Mesendoderm (in vitro differentiated cells): Measurements from ENCODE around the gene HK2.
A peak's percentile ranks its signal among the peaks of the same experiment; 100 is the strongest.

Experiments
- DNase-seq: peaks from one replicate; pipeline ENCODE4 v3.0.0; 2013
- H2AK5ac ChIP-seq: 2 replicates; pipeline ENCODE4 v1.6.1; 2013; ENCODE audit warnings: low read length, inconsistent platforms
- H2BK120ac ChIP-seq: 2 replicates; pipeline ENCODE4 v1.6.1; 2013; ENCODE audit warnings: low read depth, mild to moderate bottlenecking, low read length, moderate library complexity, mixed read lengths
- H2BK15ac ChIP-seq: replicated peaks from 2 replicates; pipeline ENCODE4 v1.6.1; 2013; ENCODE audit warnings: low read depth, mild to moderate bottlenecking, moderate library complexity
- H2BK5ac ChIP-seq: 2 replicates; pipeline ENCODE4 v1.6.1; 2013; ENCODE audit warnings: low read length, inconsistent platforms
- H3K18ac ChIP-seq: 2 replicates; pipeline ENCODE4 v1.6.1; 2013; ENCODE audit warnings: mild to moderate bottlenecking, low read length, mixed read lengths
- H3K23ac ChIP-seq: one replicate; pipeline ENCODE4 v1.6.1; 2013; ENCODE audit warnings: low read length
- H3K27ac ChIP-seq: 2 replicates; pipeline ENCODE4 v1.5.1; 2013; ENCODE audit warnings: low read depth, mild to moderate bottlenecking, inconsistent platforms, low read length, moderate library complexity
- H3K27me3 ChIP-seq: 2 replicates; pipeline ENCODE4 v1.6.1; 2013; ENCODE audit warnings: low read length, control low read depth, mild to moderate bottlenecking, inconsistent platforms; ENCODE audit not compliant: insufficient read depth, poor library complexity
- H3K36me3 ChIP-seq: 2 replicates; pipeline ENCODE4 v1.6.1; 2013; ENCODE audit warnings: low read length, inconsistent platforms; ENCODE audit not compliant: control insufficient read depth, insufficient read depth
- H3K4ac ChIP-seq: one replicate; pipeline ENCODE4 v1.6.1; 2013; ENCODE audit warnings: low read depth, mild to moderate bottlenecking, low read length, moderate library complexity
- H3K4me1 ChIP-seq: 2 replicates; pipeline ENCODE4 v1.6.1; 2013; ENCODE audit warnings: low read depth, low read length, inconsistent platforms; ENCODE audit not compliant: control insufficient read depth
- H3K4me2 ChIP-seq: 2 replicates; pipeline ENCODE4 v1.6.1; 2013; ENCODE audit warnings: low read length
- H3K4me3 ChIP-seq: 2 replicates; pipeline ENCODE4 v1.5.1; 2013; ENCODE audit warnings: mild to moderate bottlenecking, low read length
- H3K56ac ChIP-seq: one replicate; pipeline ENCODE4 v1.6.1; 2013; ENCODE audit warnings: low read length
- H3K79me1 ChIP-seq: 2 replicates; pipeline ENCODE4 v1.6.1; 2013; ENCODE audit warnings: low read length, inconsistent platforms
- H3K79me2 ChIP-seq: 2 replicates; pipeline ENCODE4 v1.6.1; 2013; ENCODE audit warnings: mild to moderate bottlenecking, low read length; ENCODE audit not compliant: control insufficient read depth, insufficient read depth
- H3K9ac ChIP-seq: 2 replicates; pipeline ENCODE4 v1.6.1; 2013; ENCODE audit warnings: low read length, inconsistent platforms
- H4K5ac ChIP-seq: one replicate; pipeline ENCODE4 v1.6.1; 2013; ENCODE audit warnings: low read length
- H4K8ac ChIP-seq: one replicate; pipeline ENCODE4 v1.6.1; 2013; ENCODE audit warnings: low read depth, mild to moderate bottlenecking, control low read depth, low read length, moderate library complexity
- WGBS: extraction: QIAGEN DNeasy Blood & Tissue Kit; methylation state at CpG from one replicate; pipeline ENCODE4 v1.1.7; 2013; ENCODE audit warnings: low lambda C conversion rate, missing lambda C conversion rate; ENCODE audit not compliant: insufficient coverage; ENCODE audit errors: extremely low coverage; 5-methylcytosine and 5-hydroxymethylcytosine counted together

The HK2 gene

DNA sequence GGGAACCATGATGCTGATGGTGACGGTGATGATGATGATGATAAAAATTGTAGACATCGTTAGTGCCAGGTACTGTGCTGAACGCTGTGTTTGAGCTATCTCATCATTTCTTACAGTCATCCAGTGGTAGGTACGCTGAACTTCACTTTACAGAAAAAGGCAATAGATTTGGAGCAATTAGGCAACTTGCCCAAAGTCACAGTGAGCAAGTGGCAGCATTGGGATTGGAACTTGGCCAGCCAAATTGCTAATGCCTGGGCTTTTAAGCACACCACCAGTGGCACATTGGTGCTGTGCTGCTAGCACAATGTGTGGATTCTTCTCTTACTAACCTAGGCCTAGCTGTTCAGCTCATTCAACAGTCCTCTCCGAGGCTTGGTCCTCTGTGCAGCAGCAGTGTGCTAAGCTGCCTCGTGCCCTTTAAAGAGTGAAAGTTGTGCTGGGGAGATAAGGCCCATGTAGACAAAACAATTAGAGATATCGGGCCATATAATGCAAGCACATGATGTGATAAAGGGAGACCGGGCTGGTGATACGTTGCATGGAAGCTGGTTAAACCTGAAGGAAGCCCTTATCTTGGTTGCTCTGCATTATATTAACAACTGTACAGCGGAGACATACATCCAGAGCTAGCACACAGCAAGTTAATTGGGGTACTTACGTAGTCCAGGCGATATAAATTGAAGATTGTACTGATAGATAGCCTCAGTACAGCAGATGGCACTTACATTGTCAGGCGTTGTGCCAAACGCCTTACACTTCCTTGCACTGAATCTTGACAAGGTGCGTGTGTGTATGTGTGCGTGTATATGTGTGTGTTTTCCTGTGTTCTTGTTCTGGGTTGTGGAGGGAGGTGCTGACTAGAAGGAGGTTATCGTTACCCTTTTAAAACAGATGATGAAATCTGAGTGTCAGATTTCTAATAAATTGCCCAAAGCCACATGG lies 28.4 kb downstream of the HK2 start:
- Histone ChIP-seq H2BK15ac (no peak overlapping the region), H3K4me1 (peaks cover 5% of the 10 kb centered on the region), H2BK5ac (no peak overlapping the region), H3K56ac (no peak overlapping the region), H3K23ac (no peak overlapping the region), H3K36me3 (no peaks in the 10 kb centered on the region), H3K4ac (no peak overlapping the region), H3K4me3 (no peak overlapping the region), H3K9ac (no peak overlapping the region), H4K5ac (no peak overlapping the region), H2AK5ac (no peak overlapping the region), H4K8ac (no peak overlapping the region), H3K79me2 (no peaks in the 10 kb centered on the region), H3K4me2 (no peak overlapping the region), H3K18ac (no peak overlapping the region), H3K27ac (no peak overlapping the region), H3K79me1 (peaks cover 6% of the 10 kb centered on the region), H2BK120ac (no peak overlapping the region), H3K27me3 (no peaks in the 10 kb centered on the region)
- DNase-seq: no peak
- WGBS: no CpG with 5 or more reads among the region's 17 CpGs

DNA sequence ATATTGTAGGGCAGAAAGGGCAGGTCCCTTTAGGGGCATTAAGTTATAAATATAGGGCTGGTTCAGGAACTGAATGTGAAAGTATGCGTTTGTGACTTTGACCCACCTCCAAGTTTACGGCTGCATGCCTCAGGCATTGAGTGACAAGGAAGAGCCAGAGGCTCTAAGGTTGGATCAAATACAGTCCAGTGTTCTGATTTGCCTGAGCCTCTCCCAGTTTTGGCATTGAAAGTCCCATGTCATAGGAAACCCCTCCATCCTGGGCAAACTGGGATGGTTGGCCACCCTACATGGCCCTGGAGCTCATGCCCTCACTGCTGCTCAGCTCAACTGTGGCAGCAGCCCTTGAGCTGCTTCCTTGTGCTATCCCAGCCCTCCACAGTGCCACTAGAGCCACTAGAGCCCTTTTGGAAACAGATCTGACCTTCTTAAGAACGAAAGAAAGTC lies 29.9 kb downstream of the HK2 start:
- H3K56ac ChIP-seq: no peak overlapping the region
- no peak overlapping the region for H2BK120ac ChIP-seq
- H2AK5ac ChIP-seq: no peak overlapping the region
- H3K36me3 ChIP-seq: no peaks in the 10 kb centered on the region
- H3K4me2 ChIP-seq: no peak overlapping the region
- H3K9ac ChIP-seq: no peak overlapping the region
- peaks cover 5% of the 10 kb centered on the region for H3K4me1 ChIP-seq
- H3K79me2 ChIP-seq: no peaks in the 10 kb centered on the region
- no peak overlapping the region for H4K5ac ChIP-seq
- peaks cover 6% of the 10 kb centered on the region for H3K79me1 ChIP-seq
- H3K18ac ChIP-seq: no peak overlapping the region
- no CpG with 5 or more reads among the region's 3 CpGs for WGBS
- H3K23ac ChIP-seq: no peak overlapping the region
- no peak overlapping the region for H3K4ac ChIP-seq
- no peak overlapping the region for H3K4me3 ChIP-seq
- no peak overlapping the region for H2BK15ac ChIP-seq
- H2BK5ac ChIP-seq: no peak overlapping the region
- DNase-seq: no peak
- H3K27me3 ChIP-seq: no peaks in the 10 kb centered on the region
- H3K27ac ChIP-seq: no peak overlapping the region
- H4K8ac ChIP-seq: no peak overlapping the region

DNA sequence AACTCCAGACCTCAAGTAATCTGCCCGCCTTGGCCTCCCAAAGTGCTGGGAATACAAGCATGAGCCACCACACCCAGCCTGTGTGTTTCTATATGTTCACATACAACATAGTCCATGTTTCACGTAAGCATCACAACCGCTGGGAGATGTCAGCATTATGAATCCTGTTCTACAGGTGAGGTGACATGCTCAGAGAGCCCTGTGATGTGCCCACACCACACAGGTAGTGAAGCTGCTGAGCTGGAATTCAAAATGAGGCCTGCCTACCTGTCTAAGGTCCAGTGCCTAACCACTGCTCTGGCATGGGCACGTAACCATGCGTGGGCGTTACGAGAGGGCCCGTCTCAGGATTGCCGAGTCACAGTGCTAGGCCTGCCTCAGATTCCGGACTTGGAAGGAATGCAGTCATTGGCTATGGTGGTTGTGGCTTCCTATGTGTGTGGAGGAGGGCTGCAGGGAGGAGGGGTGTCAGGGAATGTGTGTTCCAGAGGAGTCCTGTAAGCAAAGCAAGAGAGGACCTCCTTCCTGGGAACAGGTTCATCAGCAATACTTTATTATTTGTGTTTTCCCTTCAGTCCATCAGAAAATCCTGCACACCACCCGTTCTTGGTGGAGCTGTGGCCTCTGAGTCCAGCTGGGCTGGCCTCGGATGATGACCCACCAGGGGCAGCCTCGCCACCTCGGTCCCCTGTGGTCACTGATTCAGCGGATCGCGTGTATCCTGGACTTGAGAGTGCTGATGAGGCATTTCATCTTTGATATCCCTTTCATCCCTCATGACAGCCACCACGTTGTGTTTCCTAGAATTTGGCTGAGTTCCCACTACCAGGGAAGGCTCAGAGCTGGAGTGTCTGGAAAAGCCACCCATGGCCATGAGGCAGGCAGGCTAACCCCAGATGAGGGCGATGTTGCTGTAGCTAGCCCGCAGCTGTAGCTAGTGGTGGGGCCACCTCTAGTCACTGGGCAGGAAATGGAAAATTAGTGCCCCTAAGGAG lies 31.1 kb downstream of the HK2 start:
- H3K9ac ChIP-seq: no peak overlapping the region
- DNase-seq: peak; percentile 72
- no peak overlapping the region for H4K5ac ChIP-seq
- H3K79me2 ChIP-seq: no peaks in the 10 kb centered on the region
- no peaks in the 10 kb centered on the region for H3K27me3 ChIP-seq
- H3K79me1 ChIP-seq: peaks cover 7% of the 10 kb centered on the region
- peaks cover 5% of the 10 kb centered on the region for H3K4me1 ChIP-seq
- no peak overlapping the region for H3K18ac ChIP-seq
- H3K23ac ChIP-seq: no peak overlapping the region
- H2BK15ac ChIP-seq: no peak overlapping the region
- H3K4ac ChIP-seq: no peak overlapping the region
- H3K56ac ChIP-seq: peak overlapping the region; percentile 36
- H2BK5ac ChIP-seq: no peak overlapping the region
- H2BK120ac ChIP-seq: no peak overlapping the region
- H2AK5ac ChIP-seq: no peak overlapping the region
- no peak overlapping the region for H3K4me3 ChIP-seq
- no peaks in the 10 kb centered on the region for H3K36me3 ChIP-seq
- WGBS: no CpG with 5 or more reads among the region's 20 CpGs
- H3K27ac ChIP-seq: no peak overlapping the region
- H3K4me2 ChIP-seq: no peak overlapping the region
- H4K8ac ChIP-seq: no peak overlapping the region

DNA sequence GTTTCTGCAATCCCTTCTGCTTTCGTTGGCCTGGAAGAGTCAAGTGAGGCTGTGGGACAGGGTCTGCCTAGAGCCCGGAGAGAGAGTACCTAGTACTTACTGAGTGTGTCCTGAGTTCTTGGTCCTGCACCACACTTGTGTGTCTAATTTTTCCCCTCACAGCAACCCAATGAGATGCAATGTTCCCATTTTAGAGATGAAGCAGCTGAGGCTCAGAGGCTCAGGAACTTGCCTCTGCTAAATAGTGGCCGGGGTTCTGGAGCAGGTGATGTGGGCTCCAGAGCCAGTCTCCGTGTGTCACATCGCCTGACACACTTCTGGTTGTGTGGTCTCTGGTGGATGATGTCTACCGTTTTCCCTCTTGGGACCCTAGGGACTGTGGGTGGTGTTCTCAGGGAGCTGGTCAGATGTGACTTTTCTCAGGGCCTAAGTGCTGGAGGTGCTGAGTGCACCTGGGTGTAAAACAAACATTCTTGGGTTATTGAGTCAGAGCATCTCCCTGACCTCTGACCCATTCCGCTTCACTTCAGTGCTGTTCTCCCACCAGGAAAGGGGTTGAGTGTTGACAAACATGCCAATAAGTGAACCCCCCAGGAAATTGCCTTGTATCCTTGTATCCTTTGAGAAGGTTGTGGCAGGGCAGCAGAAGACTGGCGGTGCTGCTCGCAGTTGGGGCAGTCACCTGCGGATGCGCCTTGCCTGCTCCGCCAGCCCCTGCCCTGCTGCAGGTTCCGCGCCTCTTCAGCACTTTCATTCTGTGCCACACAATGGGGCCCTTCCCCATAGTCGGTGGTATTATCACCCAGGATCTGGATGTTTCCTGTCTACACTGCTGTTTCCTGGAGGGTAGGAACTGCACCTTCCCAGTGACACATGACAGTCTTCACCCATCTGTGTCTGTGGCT lies 32.1 kb downstream of the HK2 start:
- Histone ChIP-seq H2BK15ac (no peak overlapping the region), H3K27ac (no peak overlapping the region), H3K27me3 (no peaks in the 10 kb centered on the region), H3K56ac (no peak overlapping the region), H3K18ac (no peak overlapping the region), H3K23ac (no peak overlapping the region), H4K5ac (no peak overlapping the region), H3K9ac (no peak overlapping the region), H2BK5ac (no peak overlapping the region), H3K4me1 (peaks cover 5% of the 10 kb centered on the region), H3K4me3 (no peak overlapping the region), H3K4me2 (no peak overlapping the region), H3K36me3 (no peaks in the 10 kb centered on the region), H2BK120ac (no peak overlapping the region), H3K4ac (no peak overlapping the region), H2AK5ac (no peak overlapping the region), H3K79me2 (no peaks in the 10 kb centered on the region), H4K8ac (no peak overlapping the region), H3K79me1 (peaks cover 10% of the 10 kb centered on the region)
- no CpG with 5 or more reads among the region's 15 CpGs for WGBS
- DNase-seq: peak; percentile 64
